Measurements from ENCODE around the gene GOLGB1. TPM values are rescaled to one million over a fixed set of nuclear protein-coding genes. Genes with fewer than 3 reads are reported as not detected.
"Not testable (repeated sequence)": the region's sequence is repeated elsewhere in the genome, so short reads cannot be mapped to it uniquely, and the experiment has no call there.

GOLGB1 gene
- total RNA-seq, 1 donor from 2014 or later, result 87.9 TPM

GRCh38 chr3:121752261-121752660 is 2.7 kb upstream of the GOLGB1 start:
- no peaks in the 10 kb centered on the region for H3K27me3 ChIP-seq
- no peak overlapping the region for H3K27ac ChIP-seq
- no peak for TF ChIP-seq CTCF (IDR thresholded peaks at IDR 0.05)
- H3K4me1 ChIP-seq, result peaks cover 0 to 11% of the 10 kb centered on the region in 2 donors
- H3K36me3 ChIP-seq, result no peaks in the 10 kb centered on the region
- DNase-seq (ENCODE audit: low spot score in 2 of 2), result no peak
- intact Hi-C loops (cut with DNase I), result loop anchor here (10.0 kb wide), 2 partner anchors 633 to 763 kb away; partner anchors contain the start of genes FAM162A, KPNA1 and MIX23
- H3K4me3 ChIP-seq, result no peak overlapping the region
- H3K9me3 ChIP-seq, result no peaks in the 10 kb centered on the region

- no peaks in the 10 kb centered on the region for H3K9me3 ChIP-seq
- H3K27me3 ChIP-seq, result no peaks in the 10 kb centered on the region
- no peak for DNase-seq (ENCODE audit: low spot score in 2 of 2)
- H3K36me3 ChIP-seq, result no peaks in the 10 kb centered on the region
- H3K4me1 ChIP-seq, result peaks cover 2 to 16% of the 10 kb centered on the region in 2 donors
- intact Hi-C loops (cut with DNase I), result loop anchor here (10.0 kb wide), 2 partner anchors 635 to 765 kb away; partner anchors contain the start of genes FAM162A, KPNA1 and MIX23
- H3K27ac ChIP-seq, result peak overlapping the region; percentile 67 to 74
- peak overlapping the region; percentile 86 to 95 for H3K4me3 ChIP-seq
- no peak for TF ChIP-seq CTCF (IDR thresholded peaks at IDR 0.05)
Observed at GRCh38 chr3:121750087-121750415, 510 bp upstream of the GOLGB1 start.

GRCh38 chr3:121748680-121749275 is 763 bp downstream of the GOLGB1 start:
- H3K27me3 ChIP-seq, result no peaks in the 10 kb centered on the region
- H3K4me1 ChIP-seq, result peaks cover 2 to 19% of the 10 kb centered on the region in 2 donors
- peak overlapping the region; percentile 92 to 97 for H3K27ac ChIP-seq
- no peaks in the 10 kb centered on the region for H3K36me3 ChIP-seq
- H3K9me3 ChIP-seq, result no peaks in the 10 kb centered on the region
- H3K4me3 ChIP-seq, result peak overlapping the region; percentile 86 to 95
- no peak for TF ChIP-seq CTCF (IDR thresholded peaks at IDR 0.05)
- DNase-seq (ENCODE audit: low spot score in 2 of 2), result no peak
- intact Hi-C loops (cut with DNase I), result loop anchor here (1.0 to 5.0 kb wide), 5 partner anchors 86 to 1656 kb away; partner anchors contain the start of genes EAF2, GSK3B, HSPBAP1 and IQCB1

- no peaks in the 10 kb centered on the region for H3K9me3 ChIP-seq
- H3K4me1 ChIP-seq, result peaks cover 2 to 19% of the 10 kb centered on the region in 2 donors
- peak overlapping the region; percentile 86 to 95 for H3K4me3 ChIP-seq
- intact Hi-C loops (cut with DNase I), result loop anchor here (2.0 to 5.0 kb wide), 4 partner anchors 87 to 1656 kb away; partner anchors contain the start of genes EAF2, GSK3B, HSPBAP1 and IQCB1
- no peak for DNase-seq (ENCODE audit: low spot score in 2 of 2)
- H3K27me3 ChIP-seq, result no peaks in the 10 kb centered on the region
- no peaks in the 10 kb centered on the region for H3K36me3 ChIP-seq
- TF ChIP-seq CTCF (IDR thresholded peaks at IDR 0.05), result no peak
- H3K27ac ChIP-seq, result no peak overlapping the region
Observed at GRCh38 chr3:121747976-121748375, 1.6 kb downstream of the GOLGB1 start.

- H3K36me3 ChIP-seq; intact Hi-C loops (cut with DNase I); H3K27ac ChIP-seq; H3K27me3 ChIP-seq; H3K9me3 ChIP-seq; DNase-seq (ENCODE audit: low spot score in 2 of 2); H3K4me3 ChIP-seq: not testable (repeated sequence)
- peaks cover 2 to 30% of the 10 kb centered on the region in 2 donors for H3K4me1 ChIP-seq
Observed at GRCh38 chr3:121743106-121743505, 6.4 kb downstream of the GOLGB1 start.

- Histone ChIP-seq H3K4me1 (peaks cover 0 to 23% of the 10 kb centered on the region in 2 donors), H3K27ac (no peak overlapping the region), H3K4me3 (no peak overlapping the region), H3K9me3 (no peaks in the 10 kb centered on the region), H3K36me3 (no peaks in the 10 kb centered on the region), H3K27me3 (no peaks in the 10 kb centered on the region)
- intact Hi-C loops (cut with DNase I), result no loop called here
- no peak for DNase-seq (ENCODE audit: low spot score in 2 of 2)
- no peak for TF ChIP-seq CTCF (IDR thresholded peaks at IDR 0.05)
Observed at GRCh38 chr3:121740896-121741295, 8.6 kb downstream of the GOLGB1 start.
